Keratinocyte (primary cell): ENCODE data around the gene DMXL2. TPM values are rescaled to one million over a fixed set of nuclear protein-coding genes. Genes with fewer than 3 reads are reported as not detected.

Experiments used
- DNase-seq: peaks from one replicate; pipeline ENCODE4 v3.0.0-alpha.2; 2011; ENCODE audit warnings: low read depth, missing footprints, low spot score
- FAIRE-seq: peaks from 2 replicates; lab custom pipeline; 2011; peaks lifted over from hg19 to GRCh38; lab: Jason Lieb, UNC
- H2AFZ ChIP-seq: 2 replicates; pipeline ENCODE4 v1.6.0; 2012; ENCODE audit warnings: low read length, control low read depth, inconsistent platforms; ENCODE audit not compliant: control insufficient read depth
- H3K27ac ChIP-seq: 2 replicates; pipeline ENCODE4 v1.5.1; 2011; ENCODE audit warnings: low read length; ENCODE audit not compliant: control insufficient read depth, insufficient read depth
- H3K27me3 ChIP-seq: 3 replicates; pipeline ENCODE4 v1.6.0; 2011; ENCODE audit warnings: low read length; ENCODE audit not compliant: control insufficient read depth, insufficient read depth; ENCODE audit errors: extremely low read depth
- H3K36me3 ChIP-seq, 2 experiments: 2 replicates in 1 of 2; 3 replicates in 1 of 2; pipeline ENCODE4 v1.5.1; 2011; ENCODE audit warnings: low read length in 2 of 2, mild to moderate bottlenecking in 1 of 2; ENCODE audit not compliant: control insufficient read depth in 2 of 2, insufficient read depth in 2 of 2; ENCODE audit errors: extremely low read depth in 1 of 2
- H3K4me1 ChIP-seq: 3 replicates; pipeline ENCODE4 v1.5.1; 2011; ENCODE audit warnings: low read length; ENCODE audit not compliant: control insufficient read depth, insufficient read depth; ENCODE audit errors: extremely low read depth
- H3K4me2 ChIP-seq: 3 replicates; pipeline ENCODE4 v1.6.0; 2011; ENCODE audit warnings: low read depth, low read length; ENCODE audit not compliant: control insufficient read depth, insufficient read depth; ENCODE audit errors: extremely low read depth
- H3K4me3 ChIP-seq, 3 experiments: fragments of 200-600 bp in 1 of 3; sonication (generic) in 1 of 3; 2 replicates in 2 of 3; 3 replicates in 1 of 3; pipeline ENCODE4 v1.5.1; 2011 to 2016; ENCODE audit warnings: low read length in 3 of 3, mild to moderate bottlenecking in 3 of 3, control low read depth in 2 of 3, inconsistent platforms in 1 of 3, low read depth in 1 of 3, mixed read lengths in 1 of 3, mixed run types in 1 of 3, moderate library complexity in 1 of 3; ENCODE audit not compliant: control insufficient read depth in 2 of 3, insufficient read depth in 2 of 3; ENCODE audit errors: extremely low read depth in 1 of 3
- H3K79me2 ChIP-seq: 2 replicates; pipeline ENCODE4 v1.6.0; 2012; ENCODE audit warnings: low read length; ENCODE audit not compliant: control insufficient read depth, insufficient read depth
- H3K9ac ChIP-seq: 3 replicates; pipeline ENCODE4 v1.6.0; 2011; ENCODE audit warnings: low read length; ENCODE audit not compliant: control insufficient read depth, insufficient read depth; ENCODE audit errors: extremely low read depth
- H3K9me1 ChIP-seq: 3 replicates; pipeline ENCODE4 v1.6.0; 2011; ENCODE audit warnings: low read length; ENCODE audit not compliant: control insufficient read depth, insufficient read depth; ENCODE audit errors: extremely low read depth
- H3K9me3 ChIP-seq: 2 replicates; pipeline ENCODE4 v1.5.1; 2012; ENCODE audit warnings: low read depth, low read length; ENCODE audit not compliant: control insufficient read depth
- H4K20me1 ChIP-seq: 3 replicates; pipeline ENCODE4 v1.6.0; 2011; ENCODE audit warnings: low read length; ENCODE audit not compliant: control insufficient read depth, insufficient read depth; ENCODE audit errors: extremely low read depth
- CTCF ChIP-seq, 3 experiments: IDR thresholded peaks in 1 of 3; conservative IDR thresholded peaks in 1 of 3; optimal IDR thresholded peaks in 1 of 3; 2 replicates in 2 of 3; 3 replicates in 1 of 3; pipeline versions ENCODE3 to v1.5.1; 2011; ENCODE audit warnings: low read length in 3 of 3, mild to moderate bottlenecking in 3 of 3, moderate library complexity in 2 of 3, control low read depth in 1 of 3, inconsistent platforms in 1 of 3; ENCODE audit not compliant: insufficient read depth in 2 of 3; ENCODE audit errors: extremely low read depth in 1 of 3
- EZH2 ChIP-seq: IDR thresholded peaks from one replicate; pipeline ENCODE4 v1.6.1; 2012; ENCODE audit warnings: inconsistent platforms, mild to moderate bottlenecking, low read length, moderate library complexity
- dilution Hi-C: fragments of 300-500 bp; cut with MboI; formaldehyde crosslinking; loops from one replicate; pipeline ENCODE4 v1.7.0; 2020; ENCODE audit warnings: low sequenced_read_pairs; ENCODE audit not compliant: extremely low pct_ligation_motif_present
- polyA plus RNA-seq, 5 experiments: library from polyadenylated mRNA; depleted of rRNA in 3 of 5; stranded (reverse) in 3 of 5; stranded (forward) in 1 of 5; unstranded in 1 of 5; fragments of >200 nt; gene quantifications; 1 replicate in 1 of 5; 2 replicates in 3 of 5; 3 replicates in 1 of 5; pipeline versions ENCODE4 v1.2.1 to v1.2.3, GENCODE V29; 2011 to 2012; ENCODE audit warnings: missing spikeins in 2 of 5, low read depth in 1 of 5, low replicate concordance in 1 of 5

The DMXL2 gene
- polyA plus RNA-seq, 1 donor (not counting 4 experiments of a cell fraction or from before 2014, with no cell fraction given), result 14.9 TPM

DNA sequence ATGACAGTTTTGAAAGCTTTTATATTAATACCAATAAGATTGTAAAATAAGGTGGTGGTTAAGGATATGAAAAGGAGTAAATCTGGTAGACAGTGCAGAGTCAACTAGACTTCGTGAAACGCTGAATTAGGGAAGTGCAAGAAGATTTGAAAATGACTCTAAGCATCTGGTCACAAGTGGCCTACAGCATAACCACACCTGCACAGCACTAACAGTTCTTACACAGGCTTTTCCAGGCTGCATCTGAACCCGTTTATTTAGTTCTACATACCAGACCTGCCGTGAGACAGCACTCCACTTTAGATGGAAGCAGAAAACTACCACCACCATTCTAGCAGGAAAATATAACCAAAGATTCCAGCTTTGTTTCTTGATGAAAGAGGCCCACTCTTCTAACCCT, 1.9 kb downstream of the DMXL2 start:
- Histone ChIP-seq H3K9me1 (no peaks in the 10 kb centered on the region), H4K20me1 (no peaks in the 10 kb centered on the region), H3K4me2 (no peak overlapping the region), H3K27ac (no peak overlapping the region), H2AFZ (no peak overlapping the region), H3K4me3 (no peak overlapping the region), H3K4me1 (peaks cover 8% of the 10 kb centered on the region), H3K79me2 (peaks cover 23% of the 10 kb centered on the region), H3K27me3 (no peaks in the 10 kb centered on the region), H3K9me3 (no peaks in the 10 kb centered on the region), H3K36me3 (no peaks in the 10 kb centered on the region), H3K9ac (no peak overlapping the region)
- TF ChIP-seq CTCF (optimal IDR thresholded peaks at IDR 0.05 in 1 of 3, IDR thresholded peaks at IDR 0.05 in 1 of 3, conservative IDR thresholded peaks at IDR 0.05 in 1 of 3; ENCODE audit: extremely low read depth in 1 of 3, insufficient read depth in 2 of 3, low read length in 3 of 3) (no peak), EZH2 (no peak)
- no peak for FAIRE-seq
- DNase-seq, result no peak
- dilution Hi-C loops, result no loop called here

DNA sequence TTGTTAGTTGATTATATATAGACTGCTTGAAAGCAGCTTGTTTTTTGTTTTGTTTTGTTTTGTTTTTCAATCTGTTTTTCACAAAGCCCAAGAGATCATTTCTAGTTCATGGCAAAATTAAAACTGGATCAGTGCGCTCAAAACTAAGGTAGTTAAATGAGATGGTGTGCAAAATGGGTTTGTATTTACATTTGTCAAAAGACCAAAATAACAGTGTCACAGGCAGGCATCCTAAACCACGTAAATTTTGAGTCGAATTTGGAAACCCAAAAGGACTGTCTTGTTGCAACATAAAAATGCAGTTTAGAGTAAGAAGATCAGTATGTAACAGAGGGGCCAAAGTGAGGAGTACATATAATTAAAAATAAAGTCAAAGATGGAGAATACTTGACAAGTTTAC, 2.4 kb downstream of the DMXL2 start:
- H3K4me2 ChIP-seq, result no peak overlapping the region
- no peak for TF ChIP-seq EZH2
- FAIRE-seq (no peak), DNase-seq (no peak)
- no peak overlapping the region for H3K9ac ChIP-seq
- peaks cover 23% of the 10 kb centered on the region for H3K79me2 ChIP-seq
- dilution Hi-C loops, result no loop called here
- no peaks in the 10 kb centered on the region for H3K36me3 ChIP-seq
- H3K4me3 ChIP-seq, result no peak overlapping the region
- H2AFZ ChIP-seq, result no peak overlapping the region
- H3K9me3 ChIP-seq, result no peaks in the 10 kb centered on the region
- H3K4me1 ChIP-seq, result peaks cover 8% of the 10 kb centered on the region
- H3K27ac ChIP-seq, result no peak overlapping the region
- no peaks in the 10 kb centered on the region for H3K27me3 ChIP-seq
- no peaks in the 10 kb centered on the region for H3K9me1 ChIP-seq
- no peaks in the 10 kb centered on the region for H4K20me1 ChIP-seq
